ENCODE data around the gene SNRPF. TPM values are rescaled to one million over a fixed set of nuclear protein-coding genes. Genes with fewer than 3 reads are reported as not detected.

The SNRPF gene
- total RNA-seq, 2 donors from 2014 or later = 7.4 to 8.3 TPM

DNA sequence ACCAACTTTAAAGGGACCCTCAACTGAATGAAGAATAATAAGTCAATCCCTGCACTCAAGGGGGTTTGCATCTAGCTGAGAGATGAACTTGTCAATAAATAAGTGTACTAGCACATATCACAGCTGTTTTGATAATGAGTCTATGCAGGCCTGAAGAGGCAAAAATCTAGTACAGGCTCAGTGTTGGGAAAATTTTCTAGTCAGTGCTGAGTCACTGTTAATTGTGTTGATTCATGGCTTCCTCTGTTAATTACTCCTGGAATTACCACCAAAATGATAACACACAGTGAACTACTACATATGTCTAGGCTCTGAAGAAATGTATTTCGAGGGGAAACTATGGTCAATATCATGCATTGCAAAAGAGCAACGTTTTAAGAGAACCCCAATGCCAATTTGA lies 18.9 kb downstream of the SNRPF start:
- no peak overlapping the region for H3K4me3 ChIP-seq

DNA sequence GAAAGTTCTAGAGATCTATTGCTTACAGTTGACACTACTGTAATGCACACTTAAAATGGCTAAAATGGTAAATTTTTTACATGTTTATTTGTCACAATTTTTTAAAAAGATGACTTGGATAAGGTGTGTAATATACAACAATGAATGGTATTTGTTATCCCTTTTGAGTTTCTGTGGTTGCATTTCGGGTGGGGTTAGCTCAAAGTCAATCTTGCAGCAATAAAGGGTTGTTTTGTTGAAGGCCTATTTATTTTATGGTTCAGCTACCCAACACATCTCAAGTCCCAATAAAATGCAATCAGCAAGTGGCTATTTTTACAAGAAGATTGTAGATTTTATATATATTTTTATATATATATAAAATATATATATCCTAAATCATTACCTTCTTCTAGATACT lies 22.1 kb downstream of the SNRPF start:
- H3K4me3 ChIP-seq = no peak overlapping the region
- DNase-seq (ENCODE audit: low spot score) = no peak
- TF ChIP-seq POLR2AphosphoS5 (IDR thresholded peaks at IDR 0.05) (no peak), POLR2A (IDR thresholded peaks at IDR 0.05) (no peak)
- TF ChIP-seq, protein P1, sequence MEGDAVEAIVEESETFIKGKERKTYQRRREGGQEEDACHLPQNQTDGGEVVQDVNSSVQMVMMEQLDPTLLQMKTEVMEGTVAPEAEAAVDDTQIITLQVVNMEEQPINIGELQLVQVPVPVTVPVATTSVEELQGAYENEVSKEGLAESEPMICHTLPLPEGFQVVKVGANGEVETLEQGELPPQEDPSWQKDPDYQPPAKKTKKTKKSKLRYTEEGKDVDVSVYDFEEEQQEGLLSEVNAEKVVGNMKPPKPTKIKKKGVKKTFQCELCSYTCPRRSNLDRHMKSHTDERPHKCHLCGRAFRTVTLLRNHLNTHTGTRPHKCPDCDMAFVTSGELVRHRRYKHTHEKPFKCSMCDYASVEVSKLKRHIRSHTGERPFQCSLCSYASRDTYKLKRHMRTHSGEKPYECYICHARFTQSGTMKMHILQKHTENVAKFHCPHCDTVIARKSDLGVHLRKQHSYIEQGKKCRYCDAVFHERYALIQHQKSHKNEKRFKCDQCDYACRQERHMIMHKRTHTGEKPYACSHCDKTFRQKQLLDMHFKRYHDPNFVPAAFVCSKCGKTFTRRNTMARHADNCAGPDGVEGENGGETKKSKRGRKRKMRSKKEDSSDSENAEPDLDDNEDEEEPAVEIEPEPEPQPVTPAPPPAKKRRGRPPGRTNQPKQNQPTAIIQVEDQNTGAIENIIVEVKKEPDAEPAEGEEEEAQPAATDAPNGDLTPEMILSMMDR (IDR thresholded peaks at IDR 0.05) = no peak
- no peak overlapping the region for H3K27ac ChIP-seq
- H3K4me1 ChIP-seq (replicated peaks) = no peaks in the 10 kb centered on the region
- intact Hi-C loops (cut with DNase I) = no loop called here
- WGBS = 64% methylated on average over 1 of the region's 1 CpG
- no peaks in the 10 kb centered on the region for H3K9me3 ChIP-seq
- no peaks in the 10 kb centered on the region for H3K36me3 ChIP-seq
- H3K27me3 ChIP-seq (replicated peaks; ENCODE audit: insufficient read depth) = no peaks in the 10 kb centered on the region

More for the DNA sequence above, 18.9 kb downstream of the SNRPF start:
- Histone ChIP-seq H3K27me3 (replicated peaks; ENCODE audit: insufficient read depth) (no peaks in the 10 kb centered on the region), H3K9me3 (no peaks in the 10 kb centered on the region), H3K36me3 (no peaks in the 10 kb centered on the region), H3K27ac (no peak overlapping the region), H3K4me1 (replicated peaks) (no peaks in the 10 kb centered on the region)
- no peak for TF ChIP-seq POLR2A (IDR thresholded peaks at IDR 0.05)
- no peak for TF ChIP-seq POLR2AphosphoS5 (IDR thresholded peaks at IDR 0.05)
- TF ChIP-seq, protein P1 (IDR thresholded peaks at IDR 0.05) = no peak
- whole genome bisulfite sequencing = 91% methylated on average over 2 of the region's 2 CpGs
- intact Hi-C loops (cut with DNase I) = no loop called here
- no peak for DNase-seq (ENCODE audit: low spot score)

DNA sequence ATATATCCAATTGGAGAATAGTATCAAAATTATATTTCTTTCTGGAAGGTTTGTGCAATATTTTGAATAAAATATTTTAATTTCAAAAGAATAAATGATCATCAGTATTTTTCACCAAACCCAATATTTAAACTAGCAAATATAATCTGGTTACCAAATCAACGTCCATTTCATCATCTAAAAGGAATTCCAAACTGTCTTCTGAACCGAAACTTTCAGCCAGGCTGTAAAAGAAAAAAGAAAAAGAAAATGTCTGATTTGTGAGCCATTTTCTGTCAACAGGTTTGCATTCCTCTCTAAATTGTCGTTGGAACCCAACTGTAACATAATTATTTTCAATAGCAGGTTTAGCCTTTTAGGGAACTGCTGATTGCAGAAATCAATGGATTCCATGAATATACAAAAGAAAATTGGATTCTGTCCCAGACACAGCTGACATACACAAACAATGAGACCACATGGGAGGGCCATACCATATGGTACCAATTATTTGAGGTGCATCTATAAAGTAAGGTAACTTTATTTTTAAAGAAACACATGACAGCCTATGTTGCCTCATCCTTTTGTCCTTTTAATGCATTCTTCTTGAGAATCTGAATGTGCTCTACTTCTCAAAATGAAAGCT lies 22.7 kb downstream of the SNRPF start:
- no peak overlapping the region for H3K27ac ChIP-seq
- no peaks in the 10 kb centered on the region for H3K9me3 ChIP-seq
- no peaks in the 10 kb centered on the region for H3K36me3 ChIP-seq
- no peaks in the 10 kb centered on the region for H3K4me1 ChIP-seq (replicated peaks)
- TF ChIP-seq POLR2AphosphoS5 (IDR thresholded peaks at IDR 0.05) (no peak), POLR2A (IDR thresholded peaks at IDR 0.05) (no peak)
- TF ChIP-seq, protein P1 (IDR thresholded peaks at IDR 0.05) = no peak
- no peak for DNase-seq (ENCODE audit: low spot score)
- no peak overlapping the region for H3K4me3 ChIP-seq
- 31% methylated on average over 3 of the region's 3 CpGs for WGBS
- H3K27me3 ChIP-seq (replicated peaks; ENCODE audit: insufficient read depth) = no peaks in the 10 kb centered on the region
- intact Hi-C loops (cut with DNase I) = no loop called here

DNA sequence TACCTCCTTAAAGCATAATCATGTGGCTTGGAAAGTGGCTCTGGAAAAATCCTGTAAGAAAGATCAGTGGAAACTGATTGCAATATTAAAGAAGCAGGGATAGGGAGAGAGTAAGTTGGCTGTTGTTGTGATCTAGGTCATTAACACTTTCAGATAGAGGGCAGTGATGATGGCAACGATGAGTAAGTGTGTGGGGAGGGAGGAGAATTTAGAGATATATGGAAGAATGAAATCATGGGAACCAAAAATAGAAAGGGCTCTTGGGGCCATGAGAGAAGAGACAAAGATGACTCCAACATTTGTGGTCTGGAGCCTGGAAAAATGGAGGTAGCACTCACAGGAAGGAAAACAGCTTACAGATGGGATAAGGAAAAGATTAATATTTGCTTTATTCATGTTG lies 23.3 kb downstream of the SNRPF start:
- Histone ChIP-seq H3K4me1 (replicated peaks) (no peaks in the 10 kb centered on the region), H3K36me3 (no peaks in the 10 kb centered on the region), H3K9me3 (no peaks in the 10 kb centered on the region), H3K4me3 (no peak overlapping the region), H3K27ac (no peak overlapping the region), H3K27me3 (replicated peaks; ENCODE audit: insufficient read depth) (no peaks in the 10 kb centered on the region)
- no peak for TF ChIP-seq POLR2AphosphoS5 (IDR thresholded peaks at IDR 0.05)
- TF ChIP-seq, protein P1 (IDR thresholded peaks at IDR 0.05) = no peak
- TF ChIP-seq POLR2A (IDR thresholded peaks at IDR 0.05) = no peak
- WGBS = 46% methylated on average over 1 of the region's 1 CpG
- intact Hi-C loops (cut with DNase I) = no loop called here
- no peak for DNase-seq (ENCODE audit: low spot score)

DNA sequence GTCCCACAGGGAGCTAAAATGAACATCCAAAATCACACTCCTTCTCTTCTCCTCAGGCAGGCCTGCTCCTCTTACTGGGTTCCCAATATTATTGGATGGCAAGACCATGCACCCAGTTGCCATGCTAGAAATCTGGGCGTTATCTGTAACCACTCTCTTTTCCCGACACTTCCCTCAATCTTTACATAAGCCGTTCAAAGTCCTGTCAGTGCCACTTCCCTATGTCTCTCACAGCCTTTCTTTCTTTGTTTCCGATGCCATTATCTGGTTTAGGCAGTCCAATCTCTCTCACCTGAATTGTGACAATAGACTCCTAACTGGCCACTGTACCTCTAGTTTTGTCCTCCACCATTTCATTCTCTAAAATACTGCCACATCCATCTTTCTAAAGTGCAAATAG lies 24.1 kb downstream of the SNRPF start:
- WGBS = 94% methylated on average over 4 of the region's 4 CpGs
- H3K4me1 ChIP-seq (replicated peaks) = no peaks in the 10 kb centered on the region
- intact Hi-C loops (cut with DNase I) = no loop called here
- no peaks in the 10 kb centered on the region for H3K36me3 ChIP-seq
- no peak overlapping the region for H3K27ac ChIP-seq
- no peak overlapping the region for H3K4me3 ChIP-seq
- DNase-seq (ENCODE audit: low spot score) = no peak
- no peaks in the 10 kb centered on the region for H3K9me3 ChIP-seq
- no peaks in the 10 kb centered on the region for H3K27me3 ChIP-seq (replicated peaks; ENCODE audit: insufficient read depth)
- TF ChIP-seq POLR2A (IDR thresholded peaks at IDR 0.05) = no peak
- TF ChIP-seq, protein P1 (IDR thresholded peaks at IDR 0.05) = no peak
- TF ChIP-seq POLR2AphosphoS5 (IDR thresholded peaks at IDR 0.05) = no peak

Measured in prostate gland (tissue), 2 donors.